Airway epithelial cell (primary cell): Measurements from ENCODE around the gene GYPC. TPM values are rescaled to one million over a fixed set of nuclear protein-coding genes. Genes with fewer than 3 reads are reported as not detected.

Experiments used
- total RNA-seq: library from RNA; depleted of rRNA; stranded (reverse); fragments of >200 nt; gene quantifications from 2 replicates; pipeline ENCODE4 v1.2.3, GENCODE V29; 2015

Gene GYPC, protein sequence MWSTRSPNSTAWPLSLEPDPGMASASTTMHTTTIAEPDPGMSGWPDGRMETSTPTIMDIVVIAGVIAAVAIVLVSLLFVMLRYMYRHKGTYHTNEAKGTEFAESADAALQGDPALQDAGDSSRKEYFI
- 2.8 TPM in 1 of 2 replicates, not detected in the other for total RNA-seq

DNA sequence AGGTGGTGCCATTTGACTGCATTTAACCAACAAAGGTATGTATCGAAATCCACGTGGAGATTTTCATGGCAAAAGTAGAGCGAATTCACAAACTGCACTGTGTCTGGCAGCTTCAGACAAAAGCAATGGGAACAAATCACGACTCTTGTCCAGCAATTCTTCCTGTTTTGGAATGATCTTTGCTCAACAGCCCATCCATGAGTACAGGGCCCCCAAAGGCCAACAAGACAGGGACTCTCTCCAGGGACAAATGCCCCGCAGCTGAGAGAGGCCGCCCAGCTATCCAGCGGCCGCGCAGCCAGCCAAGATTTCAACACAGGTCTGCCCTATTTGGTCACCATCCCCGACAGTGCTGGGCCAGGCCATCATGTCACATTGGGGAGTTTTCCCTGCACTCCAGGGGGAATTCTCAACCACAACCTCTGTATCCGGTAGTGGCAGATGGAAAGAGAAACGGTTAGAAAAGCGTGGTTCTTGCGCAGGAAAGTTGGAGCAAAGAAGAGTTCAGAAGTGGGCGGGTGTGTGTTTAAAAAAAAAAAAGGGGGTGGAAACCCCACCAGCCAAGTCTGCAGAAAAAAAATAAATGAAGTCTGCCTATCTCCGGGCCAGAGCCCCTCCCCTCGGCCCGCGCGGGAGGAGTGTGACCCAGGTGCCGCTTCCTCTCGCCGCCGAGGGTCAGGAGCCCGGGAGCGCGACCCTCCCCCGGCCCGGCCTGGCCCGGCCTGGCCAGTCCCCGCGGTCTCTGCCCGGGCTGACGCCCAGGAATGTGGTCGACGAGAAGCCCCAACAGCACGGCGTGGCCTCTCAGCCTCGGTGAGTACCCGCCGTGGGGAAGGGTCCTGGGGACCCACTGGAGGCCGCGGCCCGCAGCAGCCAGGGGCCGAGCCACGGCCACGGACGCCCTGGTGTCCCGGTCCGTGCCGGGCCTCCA, at the start of gene GYPC:
Gene GYPC (plus strand): TSS at position 659 of the 931 bp plus-strand sequence. CDS start 106 bp downstream, at position 765.

Other genes starting within 250 kb of the GYPC start
- gene TEX51, start 242.7 kb downstream of the GYPC start, total RNA-seq: not detected in 2 replicates